ENCODE data around the gene VSIR.

VSIR gene

DNA sequence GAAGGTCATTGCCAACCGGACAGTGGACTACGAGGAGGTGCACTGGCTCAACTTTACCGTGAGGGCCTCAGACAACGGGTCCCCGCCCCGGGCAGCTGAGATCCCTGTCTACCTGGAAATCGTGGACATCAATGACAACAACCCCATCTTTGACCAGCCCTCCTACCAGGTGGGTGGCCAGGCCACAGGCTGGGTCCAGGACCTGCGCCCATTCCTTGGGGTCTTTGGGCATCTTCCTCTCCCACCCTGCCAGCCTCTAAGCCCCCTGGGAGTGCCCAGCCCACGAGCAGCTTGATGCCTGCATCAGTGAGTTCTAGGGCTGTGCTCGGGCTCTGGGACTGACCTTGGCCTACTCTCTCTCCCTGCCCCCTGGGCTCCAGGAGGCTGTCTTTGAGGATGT, 25.8 kb upstream of the VSIR start:
- DNase-seq (ENCODE audit: low read depth), result no peak
- H3K4me3 ChIP-seq (ENCODE audit: low read length), result no peak overlapping the region
- TF ChIP-seq, protein P1, sequence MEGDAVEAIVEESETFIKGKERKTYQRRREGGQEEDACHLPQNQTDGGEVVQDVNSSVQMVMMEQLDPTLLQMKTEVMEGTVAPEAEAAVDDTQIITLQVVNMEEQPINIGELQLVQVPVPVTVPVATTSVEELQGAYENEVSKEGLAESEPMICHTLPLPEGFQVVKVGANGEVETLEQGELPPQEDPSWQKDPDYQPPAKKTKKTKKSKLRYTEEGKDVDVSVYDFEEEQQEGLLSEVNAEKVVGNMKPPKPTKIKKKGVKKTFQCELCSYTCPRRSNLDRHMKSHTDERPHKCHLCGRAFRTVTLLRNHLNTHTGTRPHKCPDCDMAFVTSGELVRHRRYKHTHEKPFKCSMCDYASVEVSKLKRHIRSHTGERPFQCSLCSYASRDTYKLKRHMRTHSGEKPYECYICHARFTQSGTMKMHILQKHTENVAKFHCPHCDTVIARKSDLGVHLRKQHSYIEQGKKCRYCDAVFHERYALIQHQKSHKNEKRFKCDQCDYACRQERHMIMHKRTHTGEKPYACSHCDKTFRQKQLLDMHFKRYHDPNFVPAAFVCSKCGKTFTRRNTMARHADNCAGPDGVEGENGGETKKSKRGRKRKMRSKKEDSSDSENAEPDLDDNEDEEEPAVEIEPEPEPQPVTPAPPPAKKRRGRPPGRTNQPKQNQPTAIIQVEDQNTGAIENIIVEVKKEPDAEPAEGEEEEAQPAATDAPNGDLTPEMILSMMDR (IDR thresholded peaks at IDR 0.05; ENCODE audit: insufficient read depth, low read depth, low read length, missing control alignments), result no peak

DNA sequence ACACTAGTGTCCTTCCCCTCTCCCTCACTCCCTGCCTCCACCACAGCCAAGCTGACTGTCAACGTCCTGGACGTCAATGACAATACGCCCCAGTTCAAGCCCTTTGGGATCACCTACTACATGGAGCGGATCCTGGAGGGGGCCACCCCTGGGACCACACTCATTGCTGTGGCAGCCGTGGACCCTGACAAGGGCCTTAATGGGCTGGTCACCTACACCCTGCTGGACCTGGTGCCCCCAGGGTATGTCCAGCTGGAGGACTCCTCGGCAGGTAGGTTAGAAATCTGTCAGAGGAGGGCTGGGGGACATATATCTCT, 24.9 kb upstream of the VSIR start:
- TF ChIP-seq, protein P1 (IDR thresholded peaks at IDR 0.05; ENCODE audit: insufficient read depth, low read depth, low read length, missing control alignments), result no peak
- no peak for DNase-seq (ENCODE audit: low read depth)
- H3K4me3 ChIP-seq (ENCODE audit: low read length), result no peak overlapping the region

DNA sequence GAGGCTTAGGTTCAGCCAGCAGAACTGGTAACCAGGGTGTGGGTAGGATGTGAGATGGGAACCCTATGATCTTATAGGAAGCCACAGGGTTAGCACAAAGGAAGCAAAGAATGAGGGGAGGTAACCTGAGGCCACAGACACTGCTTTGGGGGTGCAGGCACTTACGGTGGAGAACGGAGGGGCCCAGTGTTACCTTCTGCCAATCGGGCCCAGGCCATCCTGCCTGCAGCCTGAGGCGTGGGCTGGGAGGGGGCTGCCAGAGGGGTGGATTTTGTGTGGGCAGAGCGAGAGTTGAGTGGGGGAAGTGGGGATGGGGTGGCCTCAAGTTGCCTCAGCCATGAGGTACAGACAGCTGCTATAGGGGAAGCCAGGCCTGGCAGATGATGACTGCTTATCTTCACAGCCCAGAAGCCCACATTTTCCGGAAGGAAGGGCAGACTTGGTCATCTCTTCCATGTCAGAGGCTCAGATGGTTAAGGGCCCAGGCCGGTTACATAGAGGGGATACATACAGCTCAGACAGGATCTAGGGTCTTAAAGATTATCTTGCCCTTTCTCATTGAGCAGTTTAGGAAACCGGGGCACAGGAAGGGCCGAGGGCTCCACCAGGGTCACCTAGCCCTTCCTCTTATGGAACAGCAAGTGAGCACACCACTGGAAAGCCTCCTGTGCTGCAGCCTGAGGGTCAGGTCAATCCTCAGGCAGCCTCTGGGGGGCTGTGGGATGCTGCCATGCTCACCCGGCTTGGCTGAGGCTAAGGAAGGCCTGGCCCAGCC, 24.4 kb upstream of the VSIR start:
- no peak for DNase-seq (ENCODE audit: low read depth)
- H3K4me3 ChIP-seq (ENCODE audit: low read length), result no peak overlapping the region
- TF ChIP-seq, protein P1 (IDR thresholded peaks at IDR 0.05; ENCODE audit: insufficient read depth, low read depth, low read length, missing control alignments), result no peak

DNA sequence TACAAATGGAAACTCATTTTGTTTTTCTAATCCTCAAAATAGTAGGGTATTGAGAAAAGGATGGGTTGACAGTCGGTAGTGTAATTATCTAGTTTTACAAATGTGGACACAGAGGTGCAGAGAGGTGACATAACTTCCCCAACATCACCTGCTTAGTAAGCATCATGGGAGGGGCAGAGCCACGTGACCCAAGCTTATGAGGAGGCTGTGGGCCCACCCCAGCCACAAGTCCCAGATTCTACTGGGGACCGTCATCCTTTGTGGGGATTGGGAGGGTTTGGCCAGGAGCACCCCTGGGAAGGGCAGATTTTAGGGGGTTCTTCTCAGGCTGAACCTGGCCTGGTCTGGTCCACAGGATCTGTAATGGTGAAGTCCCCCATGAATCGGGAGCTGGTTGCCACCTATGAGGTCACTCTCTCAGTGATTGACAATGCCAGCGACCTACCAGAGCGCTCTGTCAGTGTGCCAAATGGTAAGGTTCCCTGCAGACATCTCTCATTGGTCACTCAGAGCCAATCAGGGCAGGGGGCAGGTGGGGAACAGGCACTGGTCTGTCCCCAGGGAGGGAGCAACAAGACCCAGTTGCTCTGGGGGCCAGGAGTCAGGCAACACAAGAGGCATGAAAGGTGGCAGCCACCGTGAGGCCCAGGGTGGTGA, 23.6 kb upstream of the VSIR start:
- no peak overlapping the region for H3K4me3 ChIP-seq (ENCODE audit: low read length)
- DNase-seq (ENCODE audit: low read depth), result no peak
- TF ChIP-seq, protein P1 (IDR thresholded peaks at IDR 0.05; ENCODE audit: insufficient read depth, low read depth, low read length, missing control alignments), result no peak

DNA sequence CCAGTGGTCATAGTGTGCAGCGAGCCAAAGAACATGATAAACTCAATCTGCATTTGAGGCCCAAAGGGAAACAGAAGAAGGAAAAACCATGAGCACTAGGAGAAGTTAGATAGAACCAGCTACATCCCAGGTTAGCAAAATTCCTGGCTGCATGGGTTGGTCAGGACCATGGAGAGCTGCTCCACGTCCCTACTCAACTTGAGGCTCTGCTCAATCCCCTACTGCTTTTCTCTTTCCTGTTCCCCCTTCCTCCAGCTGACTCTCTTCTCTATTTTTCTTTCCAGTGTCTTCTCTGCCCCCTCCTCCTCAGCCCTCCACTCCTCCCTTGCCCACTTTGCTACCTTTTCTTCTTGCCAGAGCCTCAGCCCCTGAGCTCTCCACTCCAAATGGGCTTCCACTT, 21.9 kb upstream of the VSIR start:
- no peak overlapping the region for H3K4me3 ChIP-seq (ENCODE audit: low read length)
- TF ChIP-seq, protein P1 (IDR thresholded peaks at IDR 0.05; ENCODE audit: insufficient read depth, low read depth, low read length, missing control alignments), result no peak
- DNase-seq (ENCODE audit: low read depth), result peak; percentile 49

DNA sequence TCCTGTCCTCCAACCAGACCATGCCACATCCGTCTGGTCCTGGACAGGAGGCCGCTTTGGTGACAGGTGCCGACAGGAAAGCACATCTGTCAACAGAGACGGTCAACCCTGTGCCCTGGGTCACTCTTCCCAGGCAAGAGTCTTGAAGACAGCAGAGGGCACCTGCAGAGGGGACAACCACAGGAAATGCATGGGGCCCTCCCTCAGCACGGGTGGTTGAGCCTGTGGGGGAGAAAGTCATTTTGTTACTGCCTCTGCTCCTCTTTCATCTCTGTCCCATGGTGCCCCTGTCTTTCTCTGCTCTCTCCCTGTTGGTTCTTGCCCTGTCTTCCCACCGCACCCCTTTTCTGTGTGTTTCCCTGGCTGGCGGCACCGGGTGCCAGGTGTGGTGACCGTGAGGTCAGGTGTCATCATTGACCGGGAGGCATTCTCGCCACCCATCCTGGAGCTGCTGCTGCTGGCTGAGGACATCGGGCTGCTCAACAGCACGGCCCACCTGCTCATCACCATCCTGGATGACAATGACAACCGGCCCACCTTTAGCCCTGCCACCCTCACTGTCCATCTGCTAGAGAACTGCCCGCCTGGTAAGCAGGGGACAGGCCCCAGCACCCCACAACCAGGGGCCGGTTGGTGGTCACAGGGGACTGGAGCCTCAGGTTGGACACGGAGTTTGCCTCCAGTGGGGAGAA, 17.6 kb upstream of the VSIR start:
- H3K4me3 ChIP-seq (ENCODE audit: low read length), result no peak overlapping the region
- no peak for DNase-seq (ENCODE audit: low read depth)
- TF ChIP-seq, protein P1 (IDR thresholded peaks at IDR 0.05; ENCODE audit: insufficient read depth, low read depth, low read length, missing control alignments), result no peak
